SW480 (cell line): ENCODE results near the gene C20orf96.

Experiments used
- DNase-seq: peaks from one replicate; pipeline ENCODE4 v3.0.0-alpha.2; 2016; ENCODE audit warnings: low spot score

Gene C20orf96

DNA sequence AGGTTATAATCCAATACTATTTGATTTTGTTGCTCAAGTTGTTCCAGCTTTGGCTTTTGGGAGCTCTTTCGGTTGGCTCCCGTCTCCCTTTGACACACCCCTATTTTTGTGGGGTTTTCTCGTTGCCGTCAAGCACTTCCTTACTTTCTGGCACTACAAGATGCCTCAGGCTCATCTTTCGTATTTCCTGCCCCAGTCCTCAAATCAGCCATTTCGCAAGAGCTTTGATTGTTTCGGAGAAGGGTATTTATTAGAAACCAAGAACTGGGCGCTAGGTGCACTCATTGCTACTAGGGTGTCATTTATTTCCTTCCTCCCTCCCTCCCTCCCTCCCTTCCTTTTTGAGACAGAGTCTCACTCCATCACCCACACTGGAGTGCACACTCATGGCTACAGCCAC, 21.5 kb upstream of the C20orf96 start:
- no peak for DNase-seq

DNA sequence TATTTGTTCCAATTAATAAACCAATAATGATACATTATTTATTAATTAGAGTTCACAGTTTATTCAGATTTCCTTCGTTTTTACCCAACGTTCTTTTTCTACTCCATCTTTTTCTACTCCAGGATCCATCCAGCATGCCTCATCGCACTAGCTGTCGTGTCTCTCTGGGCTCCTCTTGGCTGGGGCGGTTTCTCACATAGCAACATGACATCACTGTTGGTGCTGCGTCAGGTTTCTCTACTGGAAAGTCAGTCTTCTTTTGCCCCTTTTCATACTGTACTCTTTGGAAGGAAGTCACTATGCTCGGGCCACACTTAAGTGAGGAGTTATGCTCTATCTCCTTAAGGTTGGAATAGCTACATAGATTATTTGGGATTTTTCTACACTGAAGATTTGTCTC, 21.1 kb upstream of the C20orf96 start:
- DNase-seq = no peak

DNA sequence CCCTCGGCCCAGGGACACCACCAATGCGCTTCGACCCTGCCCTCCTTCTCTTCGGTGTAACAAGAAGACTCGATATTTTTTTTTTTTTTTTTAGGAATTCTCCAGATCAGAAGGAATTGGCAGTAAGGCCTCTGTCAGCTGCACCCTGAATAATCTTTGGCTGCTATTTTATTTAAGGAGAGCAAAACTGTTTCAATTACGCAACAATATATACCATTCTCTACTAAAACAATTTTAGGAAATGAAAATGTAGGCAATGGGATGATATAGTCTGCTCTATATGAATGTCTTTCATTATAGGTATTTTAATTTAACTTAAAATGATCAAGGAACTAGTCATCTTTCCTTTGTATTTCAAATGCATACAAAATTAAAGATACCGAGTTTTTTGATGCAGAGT, 20.1 kb upstream of the C20orf96 start:
- no peak for DNase-seq

DNA sequence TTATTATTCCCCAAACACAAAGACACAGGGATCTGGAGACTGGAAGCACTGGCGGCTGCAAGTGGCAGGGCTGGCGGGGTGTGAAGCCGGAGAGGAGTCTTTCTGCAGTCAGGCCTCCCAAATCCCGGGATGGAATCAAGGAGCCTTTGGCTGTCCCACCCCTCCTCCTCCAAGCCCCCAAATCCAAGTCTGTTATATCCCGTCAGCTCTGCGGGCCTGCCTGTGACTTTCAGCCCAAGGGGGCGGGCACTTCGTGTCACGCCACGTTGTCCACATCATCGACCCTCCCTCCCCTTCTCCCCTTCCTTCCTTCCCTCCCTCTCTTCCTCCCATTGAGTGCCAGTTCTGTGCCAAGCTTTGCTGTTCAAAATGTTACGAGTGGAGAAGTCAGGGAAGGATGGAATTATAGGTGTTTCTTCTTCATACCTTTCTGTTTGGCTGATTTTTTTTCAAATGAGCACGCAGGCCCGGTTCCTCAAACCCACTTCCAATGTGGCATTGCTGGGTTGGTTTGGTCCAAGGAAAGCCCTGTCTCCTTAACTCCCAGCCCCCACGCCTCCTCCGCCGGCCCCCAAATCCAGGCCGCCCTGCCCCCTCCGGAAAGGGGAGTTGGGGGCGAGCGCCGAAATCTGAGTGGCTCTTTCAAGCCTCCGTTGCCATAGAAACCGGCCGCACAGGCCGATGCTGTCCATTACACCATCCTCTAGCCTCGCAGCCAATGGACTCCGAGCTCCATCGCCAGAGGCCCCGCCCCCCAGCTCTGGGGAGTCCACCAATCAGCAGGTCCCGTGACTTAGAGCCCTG, 19.5 kb upstream of the C20orf96 start:
- no peak for DNase-seq

DNA sequence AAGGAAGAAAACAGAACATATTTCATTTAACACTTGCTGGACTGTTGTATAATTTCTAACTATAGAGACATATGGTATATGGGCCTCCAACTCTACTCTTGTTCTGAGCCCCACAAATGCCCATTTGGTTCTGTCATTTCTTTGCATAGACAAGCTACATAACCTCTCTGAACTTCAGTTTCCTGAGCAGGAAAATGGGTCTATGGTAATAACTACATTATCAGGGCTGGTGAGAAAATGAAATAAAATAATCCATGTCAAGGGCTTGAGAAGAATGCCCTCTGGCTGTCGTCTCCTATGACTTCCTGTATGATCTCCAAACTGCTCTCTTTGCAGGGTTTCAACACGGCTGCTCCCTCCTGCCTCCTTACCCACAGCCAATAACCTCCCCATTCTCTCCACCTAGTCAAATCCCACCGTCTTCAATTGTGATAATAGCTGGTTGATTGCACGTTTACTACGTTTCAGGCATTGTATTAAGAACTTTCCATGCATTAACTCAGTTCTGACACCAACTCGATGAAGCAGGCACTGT, 18.8 kb upstream of the C20orf96 start:
- DNase-seq = no peak

DNA sequence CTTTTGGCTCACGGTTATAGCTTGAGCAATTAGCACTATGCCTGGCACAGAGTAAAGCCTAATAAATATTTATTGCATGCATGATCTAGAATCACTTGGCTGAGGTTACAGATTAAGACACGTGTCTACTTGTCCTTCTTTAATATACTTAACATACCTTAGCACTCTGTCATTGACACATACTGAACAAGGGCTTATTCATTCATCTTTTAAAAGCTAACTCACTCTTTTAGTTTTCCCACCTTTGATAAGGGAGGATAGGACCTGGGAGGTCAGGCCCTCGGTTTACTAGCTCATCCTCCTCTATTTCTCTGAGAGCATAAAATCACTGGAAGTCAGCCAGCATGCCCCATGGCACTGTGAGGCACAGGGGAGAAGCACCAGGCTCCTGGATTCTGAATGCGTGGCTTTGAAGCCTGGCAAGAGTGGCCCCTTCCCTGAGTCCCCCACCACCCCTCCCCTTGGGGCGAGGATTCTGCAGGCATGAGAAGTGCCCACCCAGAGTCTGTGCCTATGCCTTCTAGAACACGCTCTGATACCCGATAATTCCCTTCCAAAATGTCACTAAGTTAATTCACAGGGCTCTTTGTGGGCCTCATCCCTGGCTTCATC, 18.0 kb upstream of the C20orf96 start:
- no peak for DNase-seq

DNA sequence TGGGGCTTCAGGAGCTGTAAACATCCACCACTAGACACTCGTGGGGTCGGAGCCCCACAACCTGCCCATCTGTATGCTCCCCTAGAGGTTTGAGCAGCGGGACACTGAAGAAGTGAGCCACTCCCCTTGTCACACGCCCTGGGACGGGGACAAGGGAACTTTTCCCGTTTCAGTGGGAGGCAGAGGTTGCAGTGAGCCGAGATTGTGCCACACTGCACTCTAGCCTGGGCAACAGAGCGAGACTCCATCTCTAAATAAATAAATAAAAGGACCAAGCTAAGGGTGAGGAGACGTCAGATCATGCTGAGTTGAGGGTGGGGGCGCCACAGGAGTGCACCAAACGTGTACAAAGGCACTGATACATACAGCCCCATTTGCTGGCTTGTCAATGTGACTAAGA, 15.2 kb upstream of the C20orf96 start:
- no peak for DNase-seq

DNA sequence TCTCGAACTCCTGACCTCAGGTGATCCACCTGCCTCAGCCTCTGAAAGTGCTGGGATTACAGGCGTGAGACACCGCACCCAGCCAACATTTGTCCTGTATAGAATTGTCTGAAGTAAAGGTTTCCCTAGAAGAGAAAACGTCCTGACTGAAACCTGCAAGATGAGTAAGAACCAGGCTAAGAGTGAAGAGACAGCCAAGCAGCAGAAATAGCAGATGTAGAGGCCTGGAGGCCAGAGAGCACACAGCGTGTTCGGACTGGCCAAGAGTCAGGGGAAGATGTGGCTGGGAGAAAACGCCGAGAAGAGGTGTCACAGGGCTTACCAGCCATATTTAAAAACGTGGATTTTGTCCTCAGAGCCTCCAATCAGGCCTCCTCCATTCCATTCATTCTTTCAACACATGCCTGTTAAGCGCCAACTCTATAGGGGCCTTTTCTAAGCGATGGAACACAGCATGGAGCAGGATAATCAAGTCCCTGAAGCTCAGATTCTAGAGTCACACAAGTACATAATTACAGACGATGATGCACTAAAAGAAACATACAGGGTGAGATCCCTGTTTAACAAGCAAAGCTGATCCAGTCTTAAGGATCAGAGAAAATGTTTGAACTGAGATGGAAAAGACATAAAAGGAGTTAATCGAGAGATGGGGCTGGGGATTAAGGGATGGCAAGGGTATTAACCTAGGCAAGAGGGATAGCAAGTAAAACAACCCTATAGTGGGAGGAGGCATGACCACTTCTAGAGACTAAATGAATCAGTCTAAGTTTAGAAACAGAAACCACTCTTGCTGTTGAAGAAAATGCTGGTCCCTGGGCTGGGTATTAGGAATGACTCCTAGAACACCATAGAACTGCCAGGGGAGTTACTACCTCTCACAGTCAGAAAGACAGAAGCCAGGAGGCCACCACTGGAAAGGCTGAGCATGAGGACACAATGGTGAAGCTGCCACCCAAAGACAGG, 11.6 kb upstream of the C20orf96 start:
- no peak for DNase-seq

DNA sequence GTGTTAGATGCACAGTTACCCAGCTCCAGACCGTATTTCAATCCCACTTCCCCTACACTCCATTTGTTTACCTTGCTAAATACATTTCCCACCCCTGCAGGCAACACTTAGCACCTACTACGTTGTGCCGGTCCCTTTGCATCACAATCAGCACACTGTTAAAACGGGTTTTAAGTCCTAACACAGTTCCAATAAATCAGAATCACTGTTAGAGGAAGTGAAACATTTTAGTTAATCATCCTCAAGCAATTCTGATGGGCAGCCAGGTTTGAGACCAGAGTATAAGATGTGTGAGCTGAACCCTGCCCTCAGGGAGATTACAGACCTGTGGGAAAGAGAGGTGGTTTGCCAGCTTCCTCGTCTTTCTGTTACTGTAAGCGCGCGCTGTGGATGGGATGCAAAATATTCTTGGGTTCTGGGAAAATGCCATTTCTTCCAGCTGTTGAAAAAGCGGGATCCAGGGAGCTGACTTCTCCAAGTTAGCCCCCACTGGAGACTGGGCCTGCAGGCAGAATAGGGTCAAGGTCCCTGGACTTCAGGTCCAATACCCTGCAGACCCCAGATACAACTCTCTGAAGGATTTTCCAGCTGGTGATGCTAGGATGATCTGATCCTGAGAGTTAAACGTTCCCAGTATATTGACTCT, 9.9 kb upstream of the C20orf96 start:
- no peak for DNase-seq

DNA sequence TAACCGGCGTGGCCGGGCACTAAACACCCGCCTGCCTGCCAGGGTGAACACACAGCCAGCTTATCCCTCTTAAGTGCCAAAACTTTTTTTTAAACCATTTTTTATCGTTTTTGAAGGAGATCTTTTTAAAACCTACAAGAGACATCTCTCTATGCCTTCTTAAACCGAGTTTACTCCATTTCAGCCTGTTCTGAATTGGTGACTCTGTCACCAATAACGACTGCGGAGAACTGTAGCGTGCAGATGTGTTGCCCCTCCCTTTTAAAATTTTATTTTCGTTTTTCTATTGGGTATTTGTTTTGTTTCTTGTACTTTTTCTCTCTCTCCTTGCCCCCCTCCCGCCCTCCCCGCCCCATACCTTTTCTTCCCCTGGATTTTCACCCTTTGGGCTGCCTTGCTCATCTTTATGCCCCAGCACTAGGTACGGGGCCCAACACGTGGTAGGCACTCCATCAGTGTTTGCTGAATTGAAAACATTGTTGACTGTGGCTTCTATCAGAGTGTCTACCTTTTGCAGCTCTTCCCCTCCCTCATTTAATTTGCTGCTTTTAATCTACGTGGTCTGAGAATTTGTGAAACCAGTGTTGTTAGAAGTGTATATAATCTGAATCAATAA, 8.3 kb upstream of the C20orf96 start:
- no peak for DNase-seq

DNA sequence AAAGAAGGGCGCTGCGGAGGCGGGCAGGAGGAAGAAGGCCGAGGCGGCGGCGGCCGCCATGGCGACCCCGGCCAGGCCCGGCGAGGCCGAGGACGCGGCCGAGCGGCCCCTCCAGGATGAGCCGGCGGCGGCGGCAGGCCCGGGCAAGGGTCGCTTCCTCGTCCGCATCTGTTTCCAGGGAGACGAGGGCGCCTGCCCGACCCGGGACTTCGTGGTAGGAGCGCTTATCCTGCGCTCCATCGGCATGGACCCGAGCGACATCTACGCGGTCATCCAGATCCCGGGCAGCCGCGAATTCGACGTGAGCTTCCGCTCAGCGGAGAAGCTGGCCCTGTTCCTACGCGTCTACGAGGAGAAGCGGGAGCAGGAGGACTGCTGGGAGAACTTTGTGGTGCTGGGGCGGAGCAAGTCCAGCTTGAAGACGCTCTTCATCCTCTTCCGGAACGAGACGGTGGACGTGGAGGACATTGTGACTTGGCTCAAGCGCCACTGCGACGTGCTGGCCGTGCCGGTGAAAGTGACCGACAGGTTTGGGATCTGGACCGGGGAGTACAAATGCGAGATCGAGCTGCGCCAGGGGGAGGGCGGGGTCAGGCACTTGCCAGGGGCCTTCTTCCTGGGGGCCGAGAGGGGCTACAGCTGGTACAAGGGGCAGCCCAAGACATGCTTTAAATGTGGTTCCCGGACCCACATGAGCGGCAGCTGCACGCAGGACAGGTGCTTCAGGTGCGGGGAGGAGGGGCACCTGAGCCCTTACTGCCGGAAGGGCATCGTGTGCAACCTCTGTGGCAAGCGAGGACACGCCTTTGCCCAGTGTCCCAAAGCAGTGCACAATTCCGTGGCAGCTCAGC, 7.6 kb upstream of the C20orf96 start:
- DNase-seq = peak; percentile 88

DNA sequence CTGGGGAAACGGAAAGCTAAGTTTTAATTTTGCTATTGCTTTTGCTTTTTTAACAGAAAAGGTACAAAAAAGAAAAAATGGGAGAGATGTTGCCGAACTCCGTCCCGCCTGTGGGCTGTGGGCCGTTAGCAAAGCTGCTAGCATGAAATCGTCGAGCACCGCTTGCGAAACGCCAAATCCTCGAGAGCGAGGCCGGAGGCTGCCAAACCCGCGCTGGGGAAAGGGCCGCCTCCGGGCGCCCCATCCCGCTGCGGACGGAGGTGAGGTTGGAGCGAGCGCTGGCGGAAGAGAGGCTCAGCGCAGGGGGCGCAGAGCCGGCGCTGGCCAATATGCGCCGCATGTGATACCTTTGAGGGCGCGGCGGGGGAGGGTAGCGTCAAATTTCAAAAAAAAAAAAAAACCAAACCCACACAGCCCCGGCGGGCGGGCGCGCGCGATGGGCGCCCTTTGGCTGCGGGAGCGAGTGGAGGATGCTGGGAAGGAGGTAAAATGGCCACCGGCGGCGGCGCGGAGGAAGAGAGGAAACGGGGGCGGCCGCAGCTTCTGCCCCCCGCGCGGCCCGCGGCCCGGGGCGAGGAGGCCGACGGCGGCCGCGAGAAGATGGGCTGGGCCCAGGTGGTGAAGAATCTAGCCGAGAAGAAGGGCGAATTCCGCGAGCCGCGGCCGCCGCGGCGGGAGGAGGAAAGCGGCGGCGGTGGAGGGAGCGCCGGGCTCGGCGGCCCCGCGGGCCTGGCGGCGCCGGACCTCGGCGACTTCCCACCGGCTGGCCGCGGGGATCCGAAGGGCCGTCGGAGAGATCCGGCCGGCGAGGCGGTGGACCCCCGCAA, 6.8 kb upstream of the C20orf96 start, which contains the start of gene ZCCHC3:
Gene ZCCHC3, plus strand, starts transcription at position 473 of the 827 bp plus-strand sequence. Its CDS starts 17 bp downstream, at position 490.
- peak; percentile 96 for DNase-seq

DNA sequence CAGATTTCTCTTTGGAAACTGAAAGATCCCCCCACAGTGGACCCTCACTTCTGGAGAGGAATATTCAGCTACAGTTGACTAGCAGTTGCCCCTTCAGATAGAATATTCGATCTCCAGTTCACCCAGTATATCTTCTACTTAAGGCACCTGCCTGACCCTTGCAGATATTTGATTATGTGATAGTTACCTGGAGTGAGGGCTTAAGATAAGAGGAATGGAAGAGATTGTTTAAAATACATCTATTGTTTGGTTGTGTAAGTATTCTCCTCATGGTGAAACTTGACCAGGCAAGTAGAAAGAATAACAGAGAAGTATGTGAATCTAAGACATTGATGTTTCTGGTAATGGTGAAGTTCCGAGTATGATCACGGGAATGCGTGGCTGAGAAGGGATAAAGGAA, 5.3 kb upstream of the C20orf96 start:
- no peak for DNase-seq

DNA sequence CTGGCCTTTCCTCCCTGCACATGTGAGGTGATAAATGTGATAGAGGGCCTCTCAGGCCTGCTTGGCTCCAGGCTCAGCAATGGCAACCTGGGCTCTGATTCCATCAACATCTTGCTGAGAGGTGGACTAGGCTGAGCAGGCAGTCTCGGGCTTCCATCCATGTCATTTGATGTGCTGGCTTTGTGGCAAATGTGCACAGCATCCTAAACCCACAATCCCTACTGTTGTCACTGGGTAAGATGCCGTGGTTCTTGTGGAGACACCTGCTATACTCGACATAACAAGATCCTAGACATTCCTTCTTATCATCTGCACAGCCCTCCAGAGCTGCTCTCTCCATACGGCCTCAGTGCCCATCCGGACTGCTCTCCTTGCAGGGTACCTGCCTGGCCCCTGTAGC, 4.1 kb upstream of the C20orf96 start:
- no peak for DNase-seq

DNA sequence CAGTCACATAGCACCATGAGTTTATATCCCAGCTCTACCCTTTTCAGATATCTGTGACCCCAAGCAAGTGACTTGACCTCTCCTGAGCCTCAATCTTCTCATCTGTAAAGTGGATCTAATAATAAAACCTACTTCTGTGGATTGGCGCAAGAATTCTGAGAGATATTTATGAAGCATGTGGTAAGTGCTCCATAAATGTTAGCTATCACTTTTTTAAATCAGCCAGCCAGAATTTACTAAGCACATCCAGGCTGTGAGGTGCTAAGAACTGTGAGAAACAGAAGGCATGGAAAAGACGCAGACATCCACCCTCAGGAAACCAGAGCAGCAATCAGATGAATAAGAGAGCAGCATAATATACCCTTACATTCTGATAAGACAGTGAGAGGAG, 862 bp downstream of the C20orf96 start:
- DNase-seq = peak; percentile 25

DNA sequence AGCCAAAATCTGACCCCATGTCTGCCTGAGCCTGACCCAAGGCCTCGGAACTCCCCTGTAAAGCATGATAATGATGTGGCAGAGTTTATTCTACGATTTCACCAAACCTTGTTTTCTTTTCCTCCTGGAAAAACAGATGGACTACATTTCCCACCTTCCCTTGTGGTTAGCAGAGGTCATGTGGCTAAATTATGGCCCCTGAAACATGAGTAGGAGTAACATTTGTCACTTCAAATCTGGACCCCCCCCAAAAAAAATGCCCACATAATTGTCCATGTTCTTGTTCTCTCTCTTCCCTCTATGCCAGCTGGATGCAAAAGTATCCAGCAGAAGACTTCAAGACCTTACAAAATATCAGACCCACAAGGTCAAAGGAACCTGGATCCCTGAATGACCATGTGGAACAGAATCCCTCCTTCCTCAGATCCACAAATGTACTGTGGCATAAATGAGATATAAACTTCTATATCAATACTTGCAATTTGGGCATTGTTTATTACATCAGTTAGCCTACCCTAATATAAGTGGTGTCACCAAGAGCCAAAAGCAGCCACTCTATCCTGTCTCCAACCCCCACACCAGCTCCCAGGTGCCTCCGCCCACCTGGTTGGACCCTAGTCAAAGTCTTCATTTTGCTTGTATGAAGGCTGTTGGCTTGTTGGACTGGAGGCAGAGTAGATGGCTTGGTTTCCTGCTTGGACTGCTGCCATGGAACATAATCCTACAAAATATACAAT, 1.4 kb downstream of the C20orf96 start:
- DNase-seq = no peak

DNA sequence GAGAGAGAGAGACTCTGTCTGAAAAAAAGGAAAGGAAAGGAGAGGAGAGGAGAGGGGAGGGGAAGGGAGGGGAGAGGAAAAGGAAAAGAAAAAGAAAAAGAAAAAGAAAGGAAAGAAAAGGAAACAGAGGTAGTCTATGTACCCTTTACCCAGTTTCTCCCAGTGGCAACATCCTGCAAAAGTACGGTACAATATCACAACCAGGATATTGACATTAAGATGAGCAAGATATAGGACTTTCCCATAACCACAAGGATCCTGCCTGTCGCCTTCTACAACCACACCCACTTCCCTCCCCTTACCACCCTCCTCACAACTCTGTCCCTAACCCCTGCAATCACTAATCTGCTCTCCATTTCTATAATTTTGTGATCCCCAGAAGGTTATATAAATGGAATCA, 4.0 kb downstream of the C20orf96 start:
- DNase-seq = no peak

DNA sequence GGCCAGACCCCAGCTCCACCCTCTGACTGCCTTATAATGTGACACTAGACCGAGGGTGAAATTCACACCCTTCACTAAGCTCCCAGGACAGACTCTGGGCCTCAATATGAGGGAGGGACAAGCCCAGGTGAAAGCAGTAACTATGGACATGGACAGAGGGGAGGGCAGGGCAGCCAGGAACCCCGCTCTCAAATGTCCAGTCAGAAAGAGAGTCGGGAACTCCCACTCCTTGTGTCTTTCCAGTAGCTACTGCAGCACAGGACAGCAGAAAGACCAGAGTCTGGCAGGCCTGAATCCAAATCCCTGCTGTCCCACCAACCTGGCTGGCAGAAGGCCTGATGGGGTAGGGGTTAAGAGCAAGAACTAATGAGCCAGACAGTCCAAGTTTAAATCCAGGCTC, 6.4 kb downstream of the C20orf96 start:
- DNase-seq = no peak
